Measurements from ENCODE around the gene ADAMTSL3. TPM values are rescaled to one million over a fixed set of nuclear protein-coding genes. Genes with fewer than 3 reads are reported as not detected.

Gene ADAMTSL3
- total RNA-seq, 1 experiment from 2014 or later = 0.05 TPM

- no peak for TF ChIP-seq CEBPB (IDR thresholded peaks at IDR 0.05; ENCODE audit: low read depth)
- TF ChIP-seq RAD21 (IDR thresholded peaks at IDR 0.05; ENCODE audit: low read depth) = no peak
- no peak for TF ChIP-seq CBX3 (IDR thresholded peaks at IDR 0.05; ENCODE audit: low read depth)
These were observed 350.0 kb downstream of the ADAMTSL3 start (continued) for GRCh38 chr15:84003791-84004503.

DNA sequence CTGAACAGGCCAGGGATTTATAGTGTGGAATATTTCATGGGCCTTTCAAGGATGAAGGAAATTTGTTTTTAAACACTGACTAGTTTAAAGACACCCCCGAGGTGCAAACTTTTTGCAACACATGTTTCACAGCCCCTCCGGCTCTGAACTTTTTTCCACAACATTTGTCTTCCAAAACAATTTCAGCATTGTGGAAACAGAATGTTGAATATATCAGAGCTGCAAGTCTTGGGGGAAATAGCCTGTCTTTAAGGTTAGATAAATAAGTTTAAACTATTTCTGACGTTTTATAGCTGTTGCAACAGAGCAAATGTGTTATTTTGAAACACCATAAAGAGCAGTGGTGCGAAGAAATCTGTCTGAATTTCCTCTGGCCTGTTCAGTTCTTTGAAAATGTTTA lies 352.5 kb downstream of the ADAMTSL3 start:
- no peaks in the 10 kb centered on the region for H3K79me2 ChIP-seq (ENCODE audit: insufficient read depth, low read length)
- H3K9ac ChIP-seq (ENCODE audit: low read length) = no peak overlapping the region
- ATAC-seq (no peak), DNase-seq (ENCODE audit: low read depth, low spot score) (no peak)
- H3K4me3 ChIP-seq (replicated peaks in 1 of 2; ENCODE audit: low read depth in 1 of 2, low read length in 2 of 2) = no peak overlapping the region
- H3K36me3 ChIP-seq (ENCODE audit: control insufficient read depth in 1 of 2, insufficient read depth in 2 of 2, low read length in 2 of 2) = no peaks in the 10 kb centered on the region
- POLR2A ChIA-PET = no interaction called here
- no peak overlapping the region for H3K4me2 ChIP-seq (ENCODE audit: low read length)
- H4K20me1 ChIP-seq (ENCODE audit: insufficient read depth) = no peaks in the 10 kb centered on the region
- intact Hi-C loops (cut with micrococcal nuclease) = no loop called here
- TF ChIP-seq CEBPB (IDR thresholded peaks at IDR 0.05; ENCODE audit: low read depth) = no peak
- TF ChIP-seq EZH2phosphoT487 (IDR thresholded peaks at IDR 0.05; ENCODE audit: borderline replicate concordance) = no peak
- TF ChIP-seq, protein P1, sequence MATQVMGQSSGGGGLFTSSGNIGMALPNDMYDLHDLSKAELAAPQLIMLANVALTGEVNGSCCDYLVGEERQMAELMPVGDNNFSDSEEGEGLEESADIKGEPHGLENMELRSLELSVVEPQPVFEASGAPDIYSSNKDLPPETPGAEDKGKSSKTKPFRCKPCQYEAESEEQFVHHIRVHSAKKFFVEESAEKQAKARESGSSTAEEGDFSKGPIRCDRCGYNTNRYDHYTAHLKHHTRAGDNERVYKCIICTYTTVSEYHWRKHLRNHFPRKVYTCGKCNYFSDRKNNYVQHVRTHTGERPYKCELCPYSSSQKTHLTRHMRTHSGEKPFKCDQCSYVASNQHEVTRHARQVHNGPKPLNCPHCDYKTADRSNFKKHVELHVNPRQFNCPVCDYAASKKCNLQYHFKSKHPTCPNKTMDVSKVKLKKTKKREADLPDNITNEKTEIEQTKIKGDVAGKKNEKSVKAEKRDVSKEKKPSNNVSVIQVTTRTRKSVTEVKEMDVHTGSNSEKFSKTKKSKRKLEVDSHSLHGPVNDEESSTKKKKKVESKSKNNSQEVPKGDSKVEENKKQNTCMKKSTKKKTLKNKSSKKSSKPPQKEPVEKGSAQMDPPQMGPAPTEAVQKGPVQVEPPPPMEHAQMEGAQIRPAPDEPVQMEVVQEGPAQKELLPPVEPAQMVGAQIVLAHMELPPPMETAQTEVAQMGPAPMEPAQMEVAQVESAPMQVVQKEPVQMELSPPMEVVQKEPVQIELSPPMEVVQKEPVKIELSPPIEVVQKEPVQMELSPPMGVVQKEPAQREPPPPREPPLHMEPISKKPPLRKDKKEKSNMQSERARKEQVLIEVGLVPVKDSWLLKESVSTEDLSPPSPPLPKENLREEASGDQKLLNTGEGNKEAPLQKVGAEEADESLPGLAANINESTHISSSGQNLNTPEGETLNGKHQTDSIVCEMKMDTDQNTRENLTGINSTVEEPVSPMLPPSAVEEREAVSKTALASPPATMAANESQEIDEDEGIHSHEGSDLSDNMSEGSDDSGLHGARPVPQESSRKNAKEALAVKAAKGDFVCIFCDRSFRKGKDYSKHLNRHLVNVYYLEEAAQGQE (IDR thresholded peaks at IDR 0.05; ENCODE audit: low read depth) = no peak
- TF ChIP-seq, protein P2, sequence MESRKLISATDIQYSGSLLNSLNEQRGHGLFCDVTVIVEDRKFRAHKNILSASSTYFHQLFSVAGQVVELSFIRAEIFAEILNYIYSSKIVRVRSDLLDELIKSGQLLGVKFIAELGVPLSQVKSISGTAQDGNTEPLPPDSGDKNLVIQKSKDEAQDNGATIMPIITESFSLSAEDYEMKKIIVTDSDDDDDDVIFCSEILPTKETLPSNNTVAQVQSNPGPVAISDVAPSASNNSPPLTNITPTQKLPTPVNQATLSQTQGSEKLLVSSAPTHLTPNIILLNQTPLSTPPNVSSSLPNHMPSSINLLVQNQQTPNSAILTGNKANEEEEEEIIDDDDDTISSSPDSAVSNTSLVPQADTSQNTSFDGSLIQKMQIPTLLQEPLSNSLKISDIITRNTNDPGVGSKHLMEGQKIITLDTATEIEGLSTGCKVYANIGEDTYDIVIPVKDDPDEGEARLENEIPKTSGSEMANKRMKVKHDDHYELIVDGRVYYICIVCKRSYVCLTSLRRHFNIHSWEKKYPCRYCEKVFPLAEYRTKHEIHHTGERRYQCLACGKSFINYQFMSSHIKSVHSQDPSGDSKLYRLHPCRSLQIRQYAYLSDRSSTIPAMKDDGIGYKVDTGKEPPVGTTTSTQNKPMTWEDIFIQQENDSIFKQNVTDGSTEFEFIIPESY (IDR thresholded peaks at IDR 0.05; ENCODE audit: extremely low read depth, insufficient replicate concordance, low read length) = no peak
- no peak for TF ChIP-seq SRF (IDR thresholded peaks at IDR 0.05; ENCODE audit: low read depth)
- TF ChIP-seq JUND (IDR thresholded peaks at IDR 0.05) = no peak
- no peak for TF ChIP-seq EZH2 (IDR thresholded peaks at IDR 0.05)
- TF ChIP-seq ELF1 (IDR thresholded peaks at IDR 0.05; ENCODE audit: borderline replicate concordance, low read depth) = no peak
- no peak for TF ChIP-seq CBX3 (IDR thresholded peaks at IDR 0.05; ENCODE audit: low read depth)
- TF ChIP-seq ATF3 (IDR thresholded peaks at IDR 0.05) = no peak
- no peak for TF ChIP-seq POLR2A (IDR thresholded peaks at IDR 0.05; ENCODE audit: borderline replicate concordance, extremely low read depth, insufficient read depth, insufficient read length)
- no peaks in the 10 kb centered on the region for H3K4me1 ChIP-seq (ENCODE audit: control insufficient read depth in 1 of 2, insufficient read depth in 2 of 2, low read length in 2 of 2)
- peaks cover 11% of the 10 kb centered on the region; the same call in 1 of the 2 replicates for H3K27me3 ChIP-seq (ENCODE audit: insufficient read depth, low read length)
- no peaks in the 10 kb centered on the region for H3K9me2 ChIP-seq (ENCODE audit: insufficient read depth)
- no peak overlapping the region for H2AFZ ChIP-seq (ENCODE audit: low read depth, low read length, poor library complexity, severe bottlenecking)
- H3K9me3 ChIP-seq (ENCODE audit: control insufficient read depth in 1 of 2, insufficient read depth in 1 of 2, low read depth in 1 of 2, low read length in 2 of 2) = no peaks in the 10 kb centered on the region
- no peak overlapping the region for H3K27ac ChIP-seq (ENCODE audit: low read depth, low read length)
- BruUV-seq (replicated peaks) = no TSS peak
- RAD21 ChIA-PET (ENCODE audit: low non-redundant PET in 1 of 2, low total read pairs in 2 of 2, uncharacterized antibody in 2 of 2, unreplicated experiment in 2 of 2) = no interaction called here
- CTCF ChIA-PET = no interaction called here

All from HCT116 (cell line).